ENCODE data around the gene TATDN2.

- TF ChIP-seq CTCF (IDR thresholded peaks at IDR 0.05) (no peak), POLR2AphosphoS5 (IDR thresholded peaks at IDR 0.05; ENCODE audit: low read depth, low read length) (no peak), SMC3 (IDR thresholded peaks at IDR 0.05; ENCODE audit: low read depth, low read length) (no peak), MXI1 (IDR thresholded peaks at IDR 0.05; ENCODE audit: low read depth, low read length) (no peak), USF2 (IDR thresholded peaks at IDR 0.05; ENCODE audit: borderline replicate concordance, low read depth, low read length) (no peak), IRF3 (IDR thresholded peaks at IDR 0.05; ENCODE audit: low read depth, low read length) (no peak), CHD2 (IDR thresholded peaks at IDR 0.05; ENCODE audit: low read length, partially characterized antibody) (no peak), RCOR1 (IDR thresholded peaks at IDR 0.05; ENCODE audit: low read length) (no peak), RFX5 (IDR thresholded peaks at IDR 0.05; ENCODE audit: low read length) (no peak), FOXM1 (IDR thresholded peaks at IDR 0.05; ENCODE audit: low read depth) (no peak), TCF12 (IDR thresholded peaks at IDR 0.05) (no peak), FOXJ3 (CRISPR knock-in tag; IDR thresholded peaks at IDR 0.05) (no peak)
These were observed 39.8 kb downstream of the TATDN2 start for GRCh38 chr3:10287936-10288574.

Data from SK-N-SH (cell line).